Endothelial cell of umbilical vein (primary cell): ENCODE results near the gene CRABP1. TPM values are rescaled to one million over a fixed set of nuclear protein-coding genes. Genes with fewer than 3 reads are reported as not detected.

Source experiments
- BruUV-seq: library from RNA; stranded (reverse); fragments of 400-500 nt; replicated peaks from 2 replicates; lab custom pipeline; 2021; lab: Mats Ljungman, UMichigan
- CTCF ChIA-PET: fragments of 300-600, 350-600 bp; sonication (Branson Sonifier 250); formaldehyde crosslinking; loops from one replicate; lab custom pipeline; 2021; ENCODE audit warnings: antibody characterized with exemption, inconsistent platforms; lab: Charles Lee
- POLR2A ChIA-PET: fragments of 300-600, 350-600 bp; sonication (Branson Sonifier 250); formaldehyde crosslinking; loops from one replicate; lab custom pipeline; 2021; ENCODE audit warnings: antibody characterized with exemption, inconsistent platforms; lab: Charles Lee
- DNase-seq: peaks from one replicate; pipeline ENCODE4 v3.0.0-alpha.2; 2011; ENCODE audit warnings: low read depth, low spot score
- FAIRE-seq: peaks from 2 replicates; lab custom pipeline; 2011; peaks lifted over from hg19 to GRCh38; lab: Jason Lieb, UNC
- H2AFZ ChIP-seq: 2 replicates; pipeline ENCODE4 v1.6.0; 2012; ENCODE audit warnings: low read depth, low read length, control low read depth, inconsistent platforms
- H3K27ac ChIP-seq: 2 replicates; pipeline ENCODE4 v1.5.1; 2011; ENCODE audit warnings: low read depth, mild to moderate bottlenecking, control low read depth, low read length, moderate library complexity; ENCODE audit not compliant: insufficient read depth
- H3K27me3 ChIP-seq, 2 experiments: 2 replicates each; pipeline versions ENCODE4 v1.6.0 to v1.6.1; 2011; ENCODE audit warnings: low read length in 2 of 2, mixed read lengths in 1 of 2; ENCODE audit not compliant: control insufficient read depth in 2 of 2, insufficient read depth in 2 of 2
- H3K36me3 ChIP-seq, 2 experiments: 2 replicates in 1 of 2; 3 replicates in 1 of 2; pipeline ENCODE4 v1.5.1; 2011; ENCODE audit warnings: low read length in 2 of 2, mild to moderate bottlenecking in 1 of 2, moderate library complexity in 1 of 2; ENCODE audit not compliant: control insufficient read depth in 2 of 2, insufficient read depth in 2 of 2; ENCODE audit errors: extremely low read depth in 1 of 2
- H3K4me1 ChIP-seq: 3 replicates; pipeline ENCODE4 v1.5.1; 2011; ENCODE audit warnings: mild to moderate bottlenecking, low read length; ENCODE audit not compliant: control insufficient read depth, insufficient read depth; ENCODE audit errors: extremely low read depth
- H3K4me2 ChIP-seq: 2 replicates; pipeline ENCODE4 v1.6.1; 2011; ENCODE audit warnings: low read length, control low read depth, mixed read lengths; ENCODE audit not compliant: insufficient read depth
- H3K4me3 ChIP-seq, 3 experiments: fragments of 200-600 bp in 1 of 3; sonication (generic), shearing (Covaris generic) in 1 of 3; replicated peaks in 1 of 3; 2 replicates each; pipeline ENCODE4 v1.5.1; 2011 to 2016; ENCODE audit warnings: control low read depth in 3 of 3, low read length in 3 of 3, mild to moderate bottlenecking in 2 of 3, inconsistent platforms in 1 of 3, low read depth in 1 of 3, moderate library complexity in 1 of 3; ENCODE audit not compliant: insufficient read depth in 1 of 3
- H3K79me2 ChIP-seq: 2 replicates; pipeline ENCODE4 v1.6.0; 2012; ENCODE audit warnings: low read length, inconsistent platforms; ENCODE audit not compliant: control insufficient read depth, insufficient read depth
- H3K9ac ChIP-seq: replicated peaks from 2 replicates; pipeline ENCODE3; 2011; ENCODE audit warnings: low read length, control low read depth; ENCODE audit not compliant: insufficient read depth; ENCODE audit errors: extremely low read depth
- H3K9me1 ChIP-seq: replicated peaks from 3 replicates; pipeline ENCODE4 v1.6.0; 2011; ENCODE audit warnings: mild to moderate bottlenecking, low read length; ENCODE audit not compliant: control insufficient read depth, insufficient read depth; ENCODE audit errors: extremely low read depth
- H3K9me3 ChIP-seq: replicated peaks from 2 replicates; pipeline ENCODE4 v1.5.1; 2012; ENCODE audit warnings: low read length, inconsistent platforms; ENCODE audit not compliant: control insufficient read depth, insufficient read depth
- H4K20me1 ChIP-seq: replicated peaks from 2 replicates; pipeline ENCODE3; 2011; ENCODE audit warnings: mild to moderate bottlenecking, low read length; ENCODE audit not compliant: control insufficient read depth, insufficient read depth; ENCODE audit errors: extremely low read depth
- FOS ChIP-seq: IDR thresholded peaks from 2 replicates; pipeline ENCODE4 v1.6.1; 2011; ENCODE audit warnings: mild to moderate bottlenecking, low read length, moderate library complexity, borderline replicate concordance; ENCODE audit not compliant: insufficient read depth
- GATA2 ChIP-seq: IDR thresholded peaks from 2 replicates; pipeline ENCODE4 v1.7.0; 2011; ENCODE audit warnings: low read depth, mild to moderate bottlenecking, moderate library complexity, mixed read lengths, low read length; ENCODE audit not compliant: insufficient read length, insufficient read depth
- JUN ChIP-seq: IDR thresholded peaks from 2 replicates; pipeline ENCODE4 v1.6.1; 2011; ENCODE audit warnings: borderline replicate concordance, low read depth; ENCODE audit not compliant: insufficient read length, insufficient read depth
- MYC ChIP-seq: IDR thresholded peaks from one replicate; pipeline ENCODE4 v1.6.1; 2011; ENCODE audit warnings: mild to moderate bottlenecking, low read depth, low read length
- POLR2A ChIP-seq: IDR thresholded peaks from 2 replicates; pipeline ENCODE4 v1.6.1; 2012; ENCODE audit warnings: low read depth, mild to moderate bottlenecking, control low read depth, low read length
- POLR2AphosphoS5 ChIP-seq: IDR thresholded peaks from 2 replicates; pipeline ENCODE4 v1.6.1; 2012; ENCODE audit warnings: low read depth, mild to moderate bottlenecking, control low read depth, low read length, moderate library complexity; ENCODE audit not compliant: insufficient read depth
- dilution Hi-C: fragments of 300-500 bp; cut with MboI; formaldehyde crosslinking; loops from one replicate; pipeline ENCODE4 v1.15.0; 2019; ENCODE audit warnings: low sequenced_read_pairs; ENCODE audit not compliant: extremely low pct_ligation_motif_present
- intact Hi-C: fragments of 100-400 bp; cut with micrococcal nuclease; formaldehyde crosslinking; loops from one replicate; pipeline ENCODE4 v1.10.0; 2022
- polyA plus RNA-seq, 4 experiments: library from polyadenylated mRNA; depleted of rRNA in 3 of 4; stranded (reverse) in 3 of 4; unstranded in 1 of 4; fragments of >200 nt; gene quantifications; 2 replicates each; pipeline versions ENCODE4 v1.2.1 to v1.2.3, GENCODE V29; 2011 to 2012; ENCODE audit warnings: missing spikeins in 1 of 4
- total RNA-seq: library from RNA; stranded (reverse); gene quantifications from 2 replicates; pipeline ENCODE4 v1.2.3, GENCODE V29; 2021
- TF ChIP-seq, protein P1 (sequence below), 2 donors: IDR thresholded peaks; 1 replicate in 1 of 2; 2 replicates in 1 of 2; pipeline ENCODE4 v1.5.1; 2011; ENCODE audit warnings: low read length in 2 of 2, mild to moderate bottlenecking in 2 of 2, moderate library complexity in 2 of 2, control low read depth in 1 of 2, inconsistent platforms in 1 of 2, low read depth in 1 of 2; ENCODE audit not compliant: insufficient read depth in 1 of 2; ENCODE audit errors: extremely low read depth in 1 of 2
- TF ChIP-seq, protein P2 (sequence below): IDR thresholded peaks from 2 replicates; pipeline ENCODE4 v1.6.1; 2011; ENCODE audit not compliant: insufficient read depth, insufficient read length

CRABP1 gene
- total and polyA plus RNA-seq, 2 donors (not counting 3 experiments of a cell fraction or from before 2014, with no cell fraction given), result 0.11 TPM; not detected in 1

DNA sequence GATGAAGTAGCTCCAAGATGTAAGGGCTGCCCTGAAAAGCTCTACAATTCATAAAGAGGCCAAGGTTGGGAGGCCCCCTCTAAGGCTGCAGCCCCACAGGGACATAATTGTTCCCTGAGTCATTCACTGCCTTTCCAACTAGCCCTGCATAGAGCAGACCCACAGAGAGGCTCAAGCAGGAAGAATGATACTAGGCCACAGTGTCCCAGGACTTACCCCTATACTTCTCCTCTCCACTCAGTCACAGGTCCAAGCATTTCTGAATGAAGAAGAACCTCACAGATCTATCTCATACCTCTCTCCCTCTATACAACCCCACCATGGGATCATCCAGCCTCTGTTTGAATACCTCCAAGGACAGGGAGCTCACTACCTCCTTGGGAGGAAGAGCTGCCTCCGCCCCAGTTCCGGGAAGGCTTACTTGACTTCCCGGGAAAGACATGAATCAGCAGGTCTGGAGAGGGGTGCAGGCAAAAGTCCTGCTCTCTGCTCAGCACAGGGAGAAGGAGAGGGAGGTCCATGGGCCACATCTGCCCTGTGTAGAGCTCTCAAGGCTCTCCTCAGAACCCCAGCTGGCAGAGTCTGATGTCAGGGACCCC is 33.9 kb upstream of the CRABP1 start:
- FAIRE-seq, result no peak
- intact Hi-C loops, result loop anchor here (5.0 kb wide), 1 partner anchor 311 kb away; no protein-coding TSS in a partner anchor
- Histone ChIP-seq H3K4me2 (no peak overlapping the region), H3K9me3 (no peaks in the 10 kb centered on the region), H4K20me1 (no peaks in the 10 kb centered on the region), H3K9ac (no peak overlapping the region), H3K4me3 (no peak overlapping the region), H3K27ac (no peak overlapping the region), H3K36me3 (no peaks in the 10 kb centered on the region), H2AFZ (peak overlapping the region; percentile 36), H3K27me3 (peaks cover under 1 to 5% of the 10 kb centered on the region in 2 experiments), H3K4me1 (peaks cover 3% of the 10 kb centered on the region), H3K79me2 (no peaks in the 10 kb centered on the region), H3K9me1 (no peaks in the 10 kb centered on the region)
- TF ChIP-seq MYC (no peak), JUN (no peak), GATA2 (no peak), FOS (peak; percentile 29), POLR2AphosphoS5 (no peak), POLR2A (no peak)
- TF ChIP-seq, protein P1, sequence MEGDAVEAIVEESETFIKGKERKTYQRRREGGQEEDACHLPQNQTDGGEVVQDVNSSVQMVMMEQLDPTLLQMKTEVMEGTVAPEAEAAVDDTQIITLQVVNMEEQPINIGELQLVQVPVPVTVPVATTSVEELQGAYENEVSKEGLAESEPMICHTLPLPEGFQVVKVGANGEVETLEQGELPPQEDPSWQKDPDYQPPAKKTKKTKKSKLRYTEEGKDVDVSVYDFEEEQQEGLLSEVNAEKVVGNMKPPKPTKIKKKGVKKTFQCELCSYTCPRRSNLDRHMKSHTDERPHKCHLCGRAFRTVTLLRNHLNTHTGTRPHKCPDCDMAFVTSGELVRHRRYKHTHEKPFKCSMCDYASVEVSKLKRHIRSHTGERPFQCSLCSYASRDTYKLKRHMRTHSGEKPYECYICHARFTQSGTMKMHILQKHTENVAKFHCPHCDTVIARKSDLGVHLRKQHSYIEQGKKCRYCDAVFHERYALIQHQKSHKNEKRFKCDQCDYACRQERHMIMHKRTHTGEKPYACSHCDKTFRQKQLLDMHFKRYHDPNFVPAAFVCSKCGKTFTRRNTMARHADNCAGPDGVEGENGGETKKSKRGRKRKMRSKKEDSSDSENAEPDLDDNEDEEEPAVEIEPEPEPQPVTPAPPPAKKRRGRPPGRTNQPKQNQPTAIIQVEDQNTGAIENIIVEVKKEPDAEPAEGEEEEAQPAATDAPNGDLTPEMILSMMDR (IDR thresholded peaks at IDR 0.05; ENCODE audit: extremely low read depth in 1 of 2, insufficient read depth in 1 of 2, low read depth in 1 of 2, low read length in 2 of 2), result no peak
- TF ChIP-seq, protein P2, sequence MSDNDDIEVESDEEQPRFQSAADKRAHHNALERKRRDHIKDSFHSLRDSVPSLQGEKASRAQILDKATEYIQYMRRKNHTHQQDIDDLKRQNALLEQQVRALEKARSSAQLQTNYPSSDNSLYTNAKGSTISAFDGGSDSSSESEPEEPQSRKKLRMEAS, result no peak
- ChIA-PET CTCF (interaction anchor here (1.5 to 14.6 kb wide), 2 partner anchors 114 to 132 kb away, joined by 6 to 367 read pairs; partner anchors contain the start of gene IREB2), POLR2A (no interaction called here)
- DNase-seq, result no peak
- dilution Hi-C loops, result no loop called here
- BruUV-seq, result no TSS peak
